Testis (tissue), 3 donors: ENCODE measurements around the gene MANBA. TPM values are rescaled to one million over a fixed set of nuclear protein-coding genes. Genes with fewer than 3 reads are reported as not detected.

Source experiments
- DNase-seq: peaks from one replicate; pipeline ENCODE4 v3.0.0-alpha.2; 2019
- H3K27ac ChIP-seq, 2 donors: fragments of 200-600 bp; sonication (generic); one replicate each; pipeline ENCODE4 v1.5.1; 2019
- H3K27me3 ChIP-seq: fragments of 200-600 bp; sonication (generic); one replicate; pipeline ENCODE4 v1.5.1; 2019
- H3K36me3 ChIP-seq: fragments of 200-600 bp; sonication (generic); one replicate; pipeline ENCODE4 v1.5.1; 2017; ENCODE audit warnings: low read depth; ENCODE audit errors: missing control alignments
- H3K4me1 ChIP-seq: fragments of 200-600 bp; sonication (generic); one replicate; pipeline ENCODE4 v1.5.1; 2019
- H3K4me3 ChIP-seq, 2 donors: fragments of 200-600 bp; sonication (generic); one replicate each; pipeline ENCODE4 v1.5.1; 2017 to 2019
- H3K9me3 ChIP-seq: fragments of 200-600 bp; sonication (generic); one replicate; pipeline ENCODE4 v1.5.1; 2017
- CTCF ChIP-seq, 3 experiments: fragments of 450-650 bp in 2 of 3; fragments of 200-600 bp in 1 of 3; sonication (generic) in 1 of 3; IDR thresholded peaks; one replicate each; pipeline ENCODE4 v1.5.1; 2016 to 2019; ENCODE audit warnings: antibody characterized with exemption in 3 of 3, mild to moderate bottlenecking in 2 of 3, moderate library complexity in 1 of 3
- POLR2A ChIP-seq: fragments of 450-650 bp; IDR thresholded peaks from one replicate; pipeline ENCODE4 v1.6.1; 2017; ENCODE audit warnings: antibody characterized with exemption, mild to moderate bottlenecking, moderate library complexity
- WGBS, 2 donors: methylation state at CpG; one replicate each; pipeline ENCODE4 v1.1.5; 2018; 5-methylcytosine and 5-hydroxymethylcytosine counted together
- intact Hi-C: fragments of 100-400 bp; cut with DNase I; formaldehyde crosslinking; loops from one replicate; pipeline ENCODE4 v1.15.1; 2023; ENCODE audit warnings: low total_unique reads
- polyA plus RNA-seq: library from polyadenylated mRNA; stranded (reverse); fragments of 350-450 nt; fragmentation: Illumina TruSeq; extraction: RNeasy Lipid Tissue Mini Kit (QIAGEN cat#74804); gene quantifications from one replicate; pipeline ENCODE4 v1.2.3, GENCODE V29; 2014; ENCODE audit warnings: low read depth, low replicate concordance; ENCODE audit not compliant: insufficient read depth
- total RNA-seq, 2 donors: library from RNA; depleted of rRNA; stranded (reverse); fragments of >200 nt; gene quantifications; one replicate each; pipeline ENCODE4 v1.2.3, GENCODE V29; 2016

MANBA gene
- total and polyA plus RNA-seq, 3 donors from 2014 or later: 9.2 to 22.7 (median 13.6) TPM

- Histone ChIP-seq H3K9me3 (no peaks in the 10 kb centered on the region), H3K27me3 (no peaks in the 10 kb centered on the region), H3K36me3 (no peaks in the 10 kb centered on the region), H3K4me3 (no peak overlapping the region), H3K27ac (no peak overlapping the region), H3K4me1 (no peaks in the 10 kb centered on the region)
- no peak for DNase-seq
- intact Hi-C loops: no loop called here
- no peak for TF ChIP-seq CTCF (IDR thresholded peaks at IDR 0.05)
- TF ChIP-seq POLR2A: no peak
- WGBS, 2 donors: 76 to 80% methylated on average over 1 of the region's 1 CpG
These were observed 122.1 kb downstream of the MANBA start for GRCh38 chr4:102638621-102639020.

- no peaks in the 10 kb centered on the region for H3K9me3 ChIP-seq
- H3K4me1 ChIP-seq: no peaks in the 10 kb centered on the region
- H3K4me3 ChIP-seq: no peak overlapping the region
- TF ChIP-seq CTCF (IDR thresholded peaks at IDR 0.05) (no peak), POLR2A (no peak)
- WGBS, 2 donors: 76 to 79% methylated on average over 3 of the region's 3 CpGs
- no peaks in the 10 kb centered on the region for H3K36me3 ChIP-seq
- H3K27ac ChIP-seq: no peak overlapping the region
- intact Hi-C loops: no loop called here
- H3K27me3 ChIP-seq: no peaks in the 10 kb centered on the region
- no peak for DNase-seq
These were observed 123.4 kb downstream of the MANBA start for GRCh38 chr4:102637391-102637790.

GRCh38 chr4:102633100-102633499 is 127.7 kb downstream of the MANBA start:
- TF ChIP-seq CTCF (IDR thresholded peaks at IDR 0.05) (no peak), POLR2A (no peak)
- no peaks in the 10 kb centered on the region for H3K9me3 ChIP-seq
- H3K27ac ChIP-seq: no peak overlapping the region
- no peak for DNase-seq
- H3K27me3 ChIP-seq: no peaks in the 10 kb centered on the region
- WGBS, 2 donors: 72 to 76% methylated on average over 6 of the region's 6 CpGs
- intact Hi-C loops: no loop called here
- no peaks in the 10 kb centered on the region for H3K4me1 ChIP-seq
- H3K36me3 ChIP-seq: no peaks in the 10 kb centered on the region
- H3K4me3 ChIP-seq: no peak overlapping the region

GRCh38 chr4:102632241-102633065 is 128.3 kb downstream of the MANBA start:
- no peaks in the 10 kb centered on the region for H3K36me3 ChIP-seq
- 54 to 60% methylated on average over 6 of the region's 6 CpGs for WGBS, 2 donors
- TF ChIP-seq CTCF (IDR thresholded peaks at IDR 0.05) (no peak), POLR2A (no peak)
- no peaks in the 10 kb centered on the region for H3K27me3 ChIP-seq
- no peaks in the 10 kb centered on the region for H3K9me3 ChIP-seq
- no peak for DNase-seq
- H3K4me1 ChIP-seq: no peaks in the 10 kb centered on the region
- no peak overlapping the region for H3K4me3 ChIP-seq
- H3K27ac ChIP-seq: no peak overlapping the region
- intact Hi-C loops: no loop called here

- Histone ChIP-seq H3K36me3 (no peaks in the 10 kb centered on the region), H3K4me3 (no peak overlapping the region), H3K27ac (no peak overlapping the region), H3K4me1 (no peaks in the 10 kb centered on the region), H3K9me3 (no peaks in the 10 kb centered on the region), H3K27me3 (no peaks in the 10 kb centered on the region)
- WGBS, 2 donors: 78 to 80% methylated on average over 7 of the region's 7 CpGs
- intact Hi-C loops: no loop called here
- DNase-seq: no peak
- TF ChIP-seq CTCF (IDR thresholded peaks at IDR 0.05) (no peak), POLR2A (no peak)
These were observed 129.2 kb downstream of the MANBA start for GRCh38 chr4:102631616-102632015.
